Suprapubic skin (tissue), 3 donors: ENCODE data around the gene SPOCK1.

ENCODE experiments used
- POLR2A ChIP-seq, 2 donors: fragments of 450-650 bp; IDR thresholded peaks; one replicate each; pipeline ENCODE4 v1.6.1; 2017; ENCODE audit warnings: antibody characterized with exemption in 2 of 2, mild to moderate bottlenecking in 2 of 2, moderate library complexity in 2 of 2
- TF ChIP-seq, protein P1 (sequence below), 2 donors: fragments of 200-600 bp in 1 of 2; fragments of 450-650 bp in 1 of 2; sonication (generic) in 1 of 2; IDR thresholded peaks; one replicate each; pipeline ENCODE4 v1.5.1; 2016 to 2019; ENCODE audit warnings: antibody characterized with exemption in 2 of 2, mild to moderate bottlenecking in 1 of 2, moderate library complexity in 1 of 2

- no peak for TF ChIP-seq POLR2A (IDR thresholded peaks at IDR 0.05)
- TF ChIP-seq, protein P1, sequence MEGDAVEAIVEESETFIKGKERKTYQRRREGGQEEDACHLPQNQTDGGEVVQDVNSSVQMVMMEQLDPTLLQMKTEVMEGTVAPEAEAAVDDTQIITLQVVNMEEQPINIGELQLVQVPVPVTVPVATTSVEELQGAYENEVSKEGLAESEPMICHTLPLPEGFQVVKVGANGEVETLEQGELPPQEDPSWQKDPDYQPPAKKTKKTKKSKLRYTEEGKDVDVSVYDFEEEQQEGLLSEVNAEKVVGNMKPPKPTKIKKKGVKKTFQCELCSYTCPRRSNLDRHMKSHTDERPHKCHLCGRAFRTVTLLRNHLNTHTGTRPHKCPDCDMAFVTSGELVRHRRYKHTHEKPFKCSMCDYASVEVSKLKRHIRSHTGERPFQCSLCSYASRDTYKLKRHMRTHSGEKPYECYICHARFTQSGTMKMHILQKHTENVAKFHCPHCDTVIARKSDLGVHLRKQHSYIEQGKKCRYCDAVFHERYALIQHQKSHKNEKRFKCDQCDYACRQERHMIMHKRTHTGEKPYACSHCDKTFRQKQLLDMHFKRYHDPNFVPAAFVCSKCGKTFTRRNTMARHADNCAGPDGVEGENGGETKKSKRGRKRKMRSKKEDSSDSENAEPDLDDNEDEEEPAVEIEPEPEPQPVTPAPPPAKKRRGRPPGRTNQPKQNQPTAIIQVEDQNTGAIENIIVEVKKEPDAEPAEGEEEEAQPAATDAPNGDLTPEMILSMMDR (IDR thresholded peaks at IDR 0.05), result no peak
Measured at GRCh38 chr5:137379555-137380286, 119.4 kb downstream of the SPOCK1 start.
